Activated CD4-positive, CD25-positive, alpha-beta regulatory T cell treated with anti-CD3 and anti-CD28 coated beads, Interleukin-2, amount 50 U/mL, for 24 hours (primary cell): ENCODE results near the gene OTUD4.

Experiments
- ATAC-seq, 2 donors: fragments of 150-1000 bp; cut with Tn5 transposase; one replicate each; pipeline ENCODE4 v1.10.0; 2021; ENCODE audit warnings: mild to moderate bottlenecking in 1 of 2, moderate library complexity in 1 of 2

The OTUD4 gene

GRCh38 chr4:145179281-145179860, 1.0 kb downstream of the OTUD4 start:
- ATAC-seq, result peak; percentile 39 to 40

DNA sequence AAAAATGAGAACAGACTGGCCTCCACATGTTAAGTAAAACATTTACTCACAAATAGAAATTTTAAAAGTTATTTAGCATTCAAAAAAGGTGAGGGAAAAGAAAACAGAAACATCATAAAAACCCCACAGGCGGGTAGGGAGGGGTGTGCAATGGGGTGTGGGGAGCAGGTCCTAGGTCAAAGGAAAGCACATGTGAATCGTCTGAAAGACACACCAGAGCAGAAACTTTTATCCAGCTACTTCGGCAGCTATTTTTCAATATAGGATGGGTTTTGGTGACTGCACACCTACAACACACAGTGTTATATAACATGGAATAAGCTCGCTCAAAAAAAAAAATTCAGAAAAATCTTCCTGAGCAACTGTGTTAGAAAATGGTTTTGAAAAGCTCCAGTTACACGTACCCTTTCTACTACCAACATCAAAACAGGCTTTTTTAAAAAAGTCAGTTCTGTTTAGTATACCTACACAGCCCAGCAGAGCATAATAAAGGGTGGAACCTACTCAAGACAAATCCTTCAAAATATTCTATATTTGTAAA, 1.6 kb downstream of the OTUD4 start:
- no peak for ATAC-seq

DNA sequence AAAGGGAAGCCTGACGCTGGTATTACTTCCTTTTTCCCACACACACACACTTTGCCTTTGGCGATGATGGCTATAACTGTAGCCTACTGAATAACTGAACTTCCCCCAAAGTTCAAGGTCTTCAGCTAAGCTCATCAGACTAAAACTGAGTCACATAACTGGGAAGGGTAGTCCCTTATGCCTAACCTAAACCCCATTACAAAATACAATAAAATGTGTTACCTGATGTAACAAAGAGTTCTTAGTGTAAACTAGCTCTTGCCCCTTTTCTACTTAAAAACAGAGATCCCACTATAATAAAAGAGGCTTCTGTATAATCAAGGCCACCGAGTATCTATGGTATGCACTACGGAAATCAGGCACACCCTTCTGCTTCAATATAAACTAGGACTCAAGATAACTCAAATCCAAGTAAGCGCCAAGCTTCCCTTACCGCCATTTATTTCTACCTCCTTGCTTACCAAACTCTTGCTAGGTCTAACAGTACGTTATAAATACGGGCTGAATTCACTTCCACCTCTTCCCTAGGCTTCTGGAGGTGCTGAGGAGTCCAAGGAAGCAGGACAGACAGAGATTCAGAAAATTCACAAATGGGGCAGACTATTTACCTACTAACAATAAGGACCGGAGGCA, 2.4 kb downstream of the OTUD4 start:
- no peak for ATAC-seq

DNA sequence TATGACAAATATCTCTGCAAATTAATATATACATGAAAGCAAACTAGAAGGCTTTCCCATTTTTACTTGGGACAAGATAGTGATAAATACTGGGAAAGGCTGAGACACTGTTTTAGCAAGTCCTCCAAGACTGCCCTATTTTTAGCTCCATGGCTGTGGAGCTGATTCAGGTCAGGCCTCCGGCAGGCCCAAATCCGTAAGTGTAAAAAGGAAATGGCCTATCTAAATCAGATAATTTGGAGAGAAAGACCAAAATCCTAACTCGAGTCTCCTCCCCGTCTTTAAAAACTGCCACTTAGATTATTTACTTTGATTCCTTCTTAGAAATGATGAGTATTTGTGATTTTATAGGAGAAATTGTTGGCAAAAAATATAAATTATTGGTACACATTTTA, 2.9 kb downstream of the OTUD4 start:
- no peak for ATAC-seq

- no peak for ATAC-seq
Observed at GRCh38 chr4:145176641-145177432, 3.6 kb downstream of the OTUD4 start.

GRCh38 chr4:145171911-145172310, 8.5 kb downstream of the OTUD4 start:
- ATAC-seq, result no peak

GRCh38 chr4:145170223-145170622, 10.2 kb downstream of the OTUD4 start:
- ATAC-seq, result no peak

DNA sequence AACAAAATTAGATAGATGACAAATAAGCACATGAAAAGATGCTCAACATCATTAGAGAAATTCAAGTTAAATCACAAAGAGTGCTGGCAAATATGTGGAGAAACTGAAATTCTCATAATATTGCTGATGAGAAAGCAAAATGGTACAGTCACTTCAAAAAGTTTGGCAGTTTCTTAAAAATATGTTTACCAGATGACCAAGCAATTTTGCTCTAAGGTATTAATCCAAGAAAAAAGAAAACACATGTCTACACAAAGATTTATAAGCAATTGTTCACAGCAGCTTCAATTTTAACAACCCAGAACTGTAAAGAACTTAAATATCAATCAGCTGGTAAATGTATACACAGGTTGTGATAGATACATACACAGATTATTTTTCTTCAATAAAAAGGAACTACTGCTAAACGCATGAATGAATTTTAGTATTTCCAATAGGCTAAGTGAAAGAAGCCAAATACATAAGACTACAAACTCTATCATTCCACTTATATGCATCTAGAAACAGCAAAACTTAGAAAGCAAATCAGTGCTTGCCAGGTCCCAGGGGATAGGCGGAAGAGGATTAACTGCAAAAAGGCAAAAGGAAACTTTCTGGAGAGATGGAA, 11.7 kb downstream of the OTUD4 start:
- no peak for ATAC-seq

GRCh38 chr4:145167887-145168286, 12.5 kb downstream of the OTUD4 start:
- ATAC-seq, result no peak

GRCh38 chr4:145161549-145161948, 18.8 kb downstream of the OTUD4 start:
- ATAC-seq, result no peak

DNA sequence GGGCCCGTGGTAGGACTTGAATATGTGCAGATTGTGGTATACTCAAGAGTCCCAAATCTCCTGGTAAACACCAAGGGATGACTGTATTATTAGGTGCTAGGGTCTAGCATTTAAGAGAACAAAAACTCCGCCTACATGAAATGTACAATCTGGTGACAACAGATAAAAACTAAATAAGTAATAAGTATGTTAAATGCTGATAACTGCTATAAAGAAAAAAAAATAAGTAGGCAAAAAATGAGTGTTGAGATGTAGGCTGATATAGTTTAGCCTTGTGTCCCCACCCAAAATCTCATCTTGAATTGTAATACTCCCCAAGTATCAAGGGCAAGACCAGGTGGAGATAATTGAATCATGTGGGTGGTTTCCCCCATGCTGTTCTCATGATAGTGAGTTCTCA, 23.4 kb downstream of the OTUD4 start:
- no peak for ATAC-seq

GRCh38 chr4:145155268-145155870, 25.0 kb downstream of the OTUD4 start:
- ATAC-seq, result no peak

DNA sequence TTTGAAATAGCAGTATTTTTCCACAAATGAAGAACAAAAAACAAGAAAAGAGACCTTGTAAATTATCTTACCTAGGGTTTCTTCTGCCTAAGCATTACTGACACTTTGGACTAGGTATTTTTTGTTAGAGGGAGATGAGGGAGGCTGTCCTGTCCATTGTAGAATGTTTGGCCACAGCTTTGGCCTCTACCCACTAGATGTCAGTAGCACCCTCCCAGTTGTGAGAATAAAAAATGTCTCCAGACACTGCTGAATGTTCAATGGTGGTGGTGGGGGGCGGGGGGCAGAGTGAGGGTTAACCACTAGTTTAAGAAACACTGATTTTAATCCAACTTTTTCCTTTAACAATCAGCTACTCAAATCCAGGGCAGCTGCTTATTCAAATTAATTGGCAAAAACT, 25.8 kb downstream of the OTUD4 start:
- ATAC-seq, result no peak

GRCh38 chr4:145153904-145154298, 26.5 kb downstream of the OTUD4 start:
- no peak for ATAC-seq

GRCh38 chr4:145153181-145153903, 27.0 kb downstream of the OTUD4 start:
- no peak for ATAC-seq

DNA sequence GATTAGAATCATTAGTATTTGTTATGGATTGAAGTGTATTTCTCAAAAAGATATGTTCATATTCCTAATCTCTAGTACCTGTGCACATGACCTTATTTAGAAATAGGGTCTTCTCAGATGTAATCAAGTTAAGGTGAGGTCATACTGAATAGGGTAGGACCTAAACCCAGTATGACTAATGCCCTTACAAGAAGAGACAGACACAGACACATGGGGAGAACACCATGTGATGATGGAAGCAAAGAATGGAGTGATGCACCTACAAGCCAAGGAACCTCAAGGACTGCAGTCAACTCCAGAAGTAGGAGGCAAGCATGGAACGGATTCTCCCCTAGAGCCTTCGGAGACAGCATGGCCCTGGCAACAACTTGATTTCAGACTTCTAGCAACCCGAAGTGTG, 31.4 kb downstream of the OTUD4 start:
- no peak for ATAC-seq

GRCh38 chr4:145136219-145136618, 44.2 kb downstream of the OTUD4 start:
- ATAC-seq, result peak; percentile 27 to 29

GRCh38 chr4:145132511-145133098, 47.8 kb downstream of the OTUD4 start:
- ATAC-seq, result peak; percentile 27 to 58

GRCh38 chr4:145131848-145132247, 48.5 kb downstream of the OTUD4 start:
- no peak for ATAC-seq

DNA sequence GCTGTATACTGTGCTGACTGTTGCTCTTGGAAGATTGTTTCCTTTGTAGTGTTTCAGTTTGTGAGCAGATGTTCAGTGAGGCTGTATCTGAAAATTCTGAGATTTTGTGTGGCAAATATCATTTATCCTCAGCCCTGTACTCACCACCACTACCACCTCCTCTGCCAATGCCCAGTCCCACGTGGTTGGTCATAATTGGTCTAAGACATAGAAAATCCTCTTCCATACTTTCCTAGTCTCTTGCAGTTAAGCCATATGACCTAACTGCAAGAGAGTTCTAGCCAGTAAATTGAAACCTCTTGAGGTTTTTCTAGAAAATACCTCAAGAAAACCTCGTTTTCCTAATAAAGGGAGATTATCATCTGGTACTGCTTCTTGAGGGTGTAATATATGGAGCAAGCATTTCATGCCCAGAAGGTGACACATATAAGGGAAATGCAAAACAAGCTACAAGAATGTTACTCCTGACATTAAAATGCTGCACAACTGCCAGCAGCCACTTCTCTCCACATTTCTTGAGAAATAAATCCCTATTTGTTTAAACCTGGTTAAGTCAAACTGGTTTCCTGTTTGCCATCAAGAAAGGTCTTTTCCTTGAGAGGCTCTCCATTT, 49.5 kb downstream of the OTUD4 start:
- no peak for ATAC-seq

DNA sequence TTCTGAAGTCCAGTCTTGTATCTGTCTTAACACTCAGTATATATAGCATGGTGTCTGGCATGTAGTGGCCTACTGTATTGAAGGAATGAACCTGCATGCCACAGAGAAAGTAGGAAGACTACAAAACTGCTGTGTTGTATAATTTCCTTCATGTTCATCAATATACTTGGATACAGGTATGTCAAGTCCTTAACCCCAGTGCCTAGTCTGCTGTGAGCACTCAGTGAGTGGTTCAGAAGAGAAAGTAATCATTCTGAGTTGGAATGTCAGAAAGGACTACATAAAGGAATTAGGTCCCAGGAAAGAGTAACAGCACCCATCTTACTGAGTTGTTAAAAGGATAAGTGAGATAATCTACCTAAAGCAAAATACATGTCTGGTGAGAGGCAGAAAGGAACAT, 50.3 kb downstream of the OTUD4 start:
- ATAC-seq, result no peak
